Psoas muscle (tissue), 8 donors: ENCODE measurements around the gene RIN1. TPM values are rescaled to one million over a fixed set of nuclear protein-coding genes. Genes with fewer than 3 reads are reported as not detected.
"Not testable (repeated sequence)": the region's sequence is repeated elsewhere in the genome, so short reads cannot be mapped to it uniquely, and the experiment has no call there.

Experiments used
- ATAC-seq, 4 donors: fragments of 200-7000 bp; cut with Tn5 transposase; one replicate each; pipeline ENCODE4 v1.9.1; 2020; ENCODE audit warnings: moderate library complexity in 3 of 4, mild to moderate bottlenecking in 2 of 4
- DNase-seq, 2 donors: peaks; one replicate each; pipeline ENCODE4 v3.0.0-alpha.2; 2020
- H3K27ac ChIP-seq: fragments of 200-600 bp; one replicate; pipeline ENCODE4 v1.8.0; 2022
- H3K27me3 ChIP-seq, 3 donors: fragments of 200-600 bp in 1 of 3; one replicate each; pipeline versions ENCODE4 v1.6.1 to v1.8.0; 2013 to 2022; ENCODE audit warnings: low read length in 2 of 3, mild to moderate bottlenecking in 2 of 3, moderate library complexity in 1 of 3; ENCODE audit not compliant: insufficient read depth in 3 of 3
- H3K36me3 ChIP-seq, 2 donors: fragments of 200-600 bp in 1 of 2; one replicate each; pipeline versions ENCODE4 v1.6.1 to v1.8.0; 2013 to 2022; ENCODE audit warnings: low read depth in 1 of 2, mild to moderate bottlenecking in 1 of 2, moderate library complexity in 1 of 2; ENCODE audit not compliant: insufficient read depth in 1 of 2
- H3K4me1 ChIP-seq: fragments of 200-600 bp; one replicate; pipeline ENCODE4 v1.8.0; 2022
- H3K4me3 ChIP-seq: fragments of 200-600 bp; one replicate; pipeline ENCODE4 v1.8.0; 2022; ENCODE audit warnings: mild to moderate bottlenecking
- H3K9me3 ChIP-seq: fragments of 200-600 bp; one replicate; pipeline ENCODE4 v1.8.0; 2022
- CTCF ChIP-seq: fragments of 200-600 bp; IDR thresholded peaks from one replicate; pipeline ENCODE4 v1.8.0; 2022; ENCODE audit warnings: antibody characterized with exemption
- WGBS, 3 donors: extraction: QIAGEN DNeasy Blood & Tissue Kit; methylation state at CpG; one replicate each; pipeline versions ENCODE4 v1.1.6 to v1.1.7; 2013; 5-methylcytosine and 5-hydroxymethylcytosine counted together
- intact Hi-C, 2 donors: fragments of 100-400 bp; cut with DNase I; formaldehyde crosslinking; loops; one replicate each; pipeline versions ENCODE4 v1.11.0 to v1.14.2; 2022
- polyA plus RNA-seq, 3 donors: library from polyadenylated mRNA; stranded (reverse); fragments of 200-250 nt; gene quantifications; one replicate each; pipeline ENCODE4 v1.2.3, GENCODE V29; 2013
- total RNA-seq, 4 donors: library from RNA; stranded (reverse); fragmentation: NEBNext Ultra II Directional in 2 of 4; extraction: Animal tissue kit (Norgen Biotek cat#: 25700) in 2 of 4; gene quantifications; one replicate each; pipeline versions ENCODE4 v1.2.1 to v1.2.4, GENCODE V29; 2021 to 2023
- donor health status: healthy with polysubstance abuse.
- donor health status: DM: no; HTN: no; CAD: no; lungs with moderate emphysema.
- donor health status: Bipolar disorder and iron deficiency.
- donor health status: healthy.
- donor health status: DM: yes; HTN: yes; CAD: no.
- donor health status: DM: no; HTN: no; CAD: no.
- donor health status: DM: no; HTN: no; CAD: no.
- donor health status: DM: yes; HTN: yes; CAD: no.

The RIN1 gene
- total and polyA plus RNA-seq, 7 donors, result 1.2 to 38.0 (median 5.7) TPM

- no peak for TF ChIP-seq CTCF
- WGBS, 3 donors, result 2 to 7% (median 5%) methylated on average over 48 to 52 of the region's 52 CpGs
- H3K4me1 ChIP-seq, result no peaks in the 10 kb centered on the region
Observed at GRCh38 chr11:66312549-66313320, 23.5 kb downstream of the RIN1 start.

DNA sequence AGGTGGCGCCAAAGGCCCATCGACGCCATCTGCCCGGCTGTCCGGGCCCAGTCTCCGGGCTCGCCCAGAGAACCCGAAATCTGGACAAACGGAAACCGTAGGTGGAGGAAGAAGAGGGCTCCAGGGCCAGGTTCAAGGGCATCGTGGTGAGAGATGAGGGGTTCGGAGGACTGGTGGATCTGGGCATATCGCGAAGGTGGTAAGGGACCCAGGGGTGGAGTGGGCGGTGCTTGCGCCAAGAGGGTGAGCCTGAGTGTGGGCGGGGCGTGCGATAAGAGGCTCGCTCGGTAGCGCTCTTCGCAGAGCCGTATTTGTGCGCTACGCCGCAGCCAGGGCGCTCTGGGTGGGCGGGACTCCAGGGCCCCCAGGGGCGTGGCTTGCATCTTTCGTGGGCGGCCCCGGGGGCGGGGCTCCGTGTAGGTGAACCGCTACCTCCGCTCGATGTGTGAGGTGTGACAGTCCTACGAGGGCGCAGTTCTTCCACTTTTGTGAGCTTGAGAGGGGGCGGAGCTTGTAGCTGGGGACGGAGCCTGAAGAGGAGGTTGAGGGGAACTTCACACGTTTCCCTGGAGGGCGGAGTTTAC lies 24.2 kb downstream of the RIN1 start:
- intact Hi-C loops, result loop anchor here (1.0 to 5.0 kb wide), 3 partner anchors 16 to 75 kb away; no protein-coding TSS in a partner anchor
- WGBS, 3 donors, result 0% methylated on average over 40 to 44 of the region's 44 CpGs
- Histone ChIP-seq H3K9me3 (no peaks in the 10 kb centered on the region), H3K27me3 (peaks cover 0 to 18% (median 6%) of the 10 kb centered on the region in 3 donors), H3K4me1 (no peaks in the 10 kb centered on the region), H3K4me3 (peak overlapping the region; percentile 69), H3K36me3 (no peaks in the 10 kb centered on the region), H3K27ac (peak overlapping the region; percentile 75)
- TF ChIP-seq CTCF, result peak; percentile 90
- peak; percentile 83 to 90 (median 86) for ATAC-seq
- DNase-seq, result peak; percentile 90 to 94

More at GRCh38 chr11:66312549-66313320, 23.5 kb downstream of the RIN1 start:
- H3K4me3 ChIP-seq, result peak overlapping the region; percentile 69
- intact Hi-C loops, result loop anchor here (1.0 to 5.0 kb wide), 2 partner anchors 16 to 75 kb away; no protein-coding TSS in a partner anchor
- H3K9me3 ChIP-seq, result no peaks in the 10 kb centered on the region
- peaks cover 0 to 22% (median 6%) of the 10 kb centered on the region in 3 donors for H3K27me3 ChIP-seq
- peak overlapping the region; percentile 75 for H3K27ac ChIP-seq
- DNase-seq (peak; percentile 98 to 99), ATAC-seq (peak; percentile 83 to 89 (median 88))
- H3K36me3 ChIP-seq, result no peaks in the 10 kb centered on the region

- Histone ChIP-seq H3K9me3 (no peaks in the 10 kb centered on the region), H3K27ac (peak overlapping the region; percentile 75), H3K27me3 (peaks cover 0 to 12% (median 6%) of the 10 kb centered on the region in 3 donors), H3K4me3 (peak overlapping the region; percentile 69), H3K4me1 (no peaks in the 10 kb centered on the region), H3K36me3 (no peaks in the 10 kb centered on the region)
- 26 to 28% (median 27%) methylated on average over 26 of the region's 26 CpGs for WGBS, 3 donors
- intact Hi-C loops, result loop anchor here (1.0 to 5.0 kb wide), 2 partner anchors 76 kb away; no protein-coding TSS in a partner anchor
- no peak for TF ChIP-seq CTCF
- DNase-seq (no peak), ATAC-seq (no peak)
Observed at GRCh38 chr11:66311470-66311964, 24.7 kb downstream of the RIN1 start.

DNA sequence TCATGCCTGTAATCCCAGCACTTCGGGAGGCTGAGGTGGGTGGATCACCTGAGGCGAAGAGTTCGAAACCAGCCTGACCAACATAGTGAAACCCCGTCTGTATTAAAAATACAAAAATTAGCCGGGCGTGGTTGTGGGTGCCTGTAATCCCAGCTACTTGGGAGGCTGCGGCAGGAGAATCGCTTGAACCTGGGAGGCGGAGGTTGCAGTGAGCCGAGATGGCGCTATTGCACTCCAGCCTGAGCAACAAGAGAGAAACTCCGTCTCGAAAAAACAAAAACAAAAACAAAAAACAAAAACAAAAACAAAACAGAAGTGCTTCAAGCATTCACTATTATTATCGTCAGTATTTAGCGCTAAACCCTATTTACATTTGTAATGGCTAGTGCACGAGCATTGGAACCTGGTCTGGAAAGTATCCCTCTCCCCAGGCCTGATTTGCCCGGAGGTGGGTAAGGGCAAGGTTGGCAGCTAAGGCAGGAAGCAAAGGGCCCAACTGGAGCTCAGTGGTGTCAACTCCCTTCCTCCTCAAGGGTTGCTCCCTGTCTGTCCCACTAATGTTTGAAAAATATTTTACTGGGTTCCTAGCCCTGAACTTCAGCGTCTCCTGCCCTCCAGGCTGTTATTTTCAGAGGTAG lies 25.3 kb downstream of the RIN1 start:
- not testable (repeated sequence) for H3K4me3 ChIP-seq, DNase-seq, H3K4me1 ChIP-seq, H3K27ac ChIP-seq, H3K9me3 ChIP-seq, H3K36me3 ChIP-seq, ATAC-seq, H3K27me3 ChIP-seq
- 79 to 83% (median 82%) methylated on average over 18 of the region's 18 CpGs for WGBS, 3 donors
- intact Hi-C loops, result loop anchor here (1.0 to 5.0 kb wide), 2 partner anchors 76 kb away; no protein-coding TSS in a partner anchor
